Spleen (tissue), 7 donors: Measurements from ENCODE around the gene TMEM214.

Experiments
- CTCF ChIP-seq, 11 experiments: fragments of 200-600 bp in 7 of 11; fragments of 450-650 bp in 4 of 11; sonication (generic) in 4 of 11; IDR thresholded peaks in 8 of 11; conservative IDR thresholded peaks in 3 of 11; 1 replicate in 7 of 11; 2 replicates in 4 of 11; pipeline versions ENCODE4 v1.4.0 to v1.8.0; 2016 to 2021; ENCODE audit warnings: antibody characterized with exemption in 11 of 11, inconsistent platforms in 4 of 11, mild to moderate bottlenecking in 1 of 11
- POLR2A ChIP-seq, 3 donors: fragments of 450-650 bp; IDR thresholded peaks; one replicate each; pipeline ENCODE4 v1.5.1; 2017; ENCODE audit warnings: antibody characterized with exemption in 3 of 3, mild to moderate bottlenecking in 1 of 3
- donor health status: DM: no; HTN: no; CAD: no; lungs with moderate emphysema.
- donor health status: DM: no; HTN: no; CAD: no.
- donor health status: DM: no; HTN: no; CAD: no.

DNA sequence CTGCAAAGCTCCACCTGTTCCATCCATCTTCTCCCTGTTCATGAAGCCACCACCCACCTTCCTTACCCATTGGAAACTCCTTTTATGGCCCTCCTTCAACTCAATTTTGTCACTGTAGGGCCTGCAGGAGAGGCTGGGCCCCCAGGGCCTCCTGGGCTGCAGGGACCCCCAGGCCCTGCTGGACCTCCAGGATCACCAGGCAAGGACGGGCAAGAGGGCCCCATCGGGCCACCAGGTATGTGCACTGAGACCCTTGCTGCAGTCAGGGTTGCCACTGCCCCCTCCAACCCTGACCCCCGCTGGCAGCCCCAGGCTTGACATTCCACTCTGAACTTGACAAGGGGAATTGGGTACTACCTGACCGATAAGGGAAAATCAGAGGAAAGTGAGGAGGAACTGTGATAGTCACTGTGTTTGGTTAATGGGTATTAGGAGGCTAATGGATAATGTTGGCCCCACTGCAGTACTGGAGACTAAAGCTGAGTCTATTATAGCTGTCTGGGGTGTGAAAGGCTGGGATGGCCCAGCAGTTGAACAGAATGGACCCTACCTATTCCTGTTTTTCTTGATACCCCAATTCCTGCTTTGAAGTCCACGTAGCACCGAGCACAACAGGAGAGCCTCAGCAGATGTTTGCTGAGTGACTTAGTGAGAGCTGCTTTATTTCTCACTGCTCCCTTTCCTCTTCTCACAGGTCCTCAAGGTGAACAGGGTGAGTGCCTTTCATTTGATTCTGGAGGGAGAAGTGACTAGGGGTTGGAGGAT lies 51.7 kb downstream of the TMEM214 start:
- TF ChIP-seq CTCF (IDR thresholded peaks at IDR 0.05 in 8 of 11, conservative IDR thresholded peaks at IDR 0.05 in 3 of 11): no peak
- no peak for TF ChIP-seq POLR2A (IDR thresholded peaks at IDR 0.05)
